Activated effector memory CD4-positive, alpha-beta T cell treated with Interleukin-2 at 50 U/mL for 16 hours (primary cell): Measurements from ENCODE around the gene RDM1.
"Not testable (repeated sequence)": the region's sequence is repeated elsewhere in the genome, so short reads cannot be mapped to it uniquely, and the experiment has no call there.

Experiments
- DNase-seq: peaks from one replicate; pipeline ENCODE4 v3.0.0-alpha.2; 2020

Gene RDM1

DNA sequence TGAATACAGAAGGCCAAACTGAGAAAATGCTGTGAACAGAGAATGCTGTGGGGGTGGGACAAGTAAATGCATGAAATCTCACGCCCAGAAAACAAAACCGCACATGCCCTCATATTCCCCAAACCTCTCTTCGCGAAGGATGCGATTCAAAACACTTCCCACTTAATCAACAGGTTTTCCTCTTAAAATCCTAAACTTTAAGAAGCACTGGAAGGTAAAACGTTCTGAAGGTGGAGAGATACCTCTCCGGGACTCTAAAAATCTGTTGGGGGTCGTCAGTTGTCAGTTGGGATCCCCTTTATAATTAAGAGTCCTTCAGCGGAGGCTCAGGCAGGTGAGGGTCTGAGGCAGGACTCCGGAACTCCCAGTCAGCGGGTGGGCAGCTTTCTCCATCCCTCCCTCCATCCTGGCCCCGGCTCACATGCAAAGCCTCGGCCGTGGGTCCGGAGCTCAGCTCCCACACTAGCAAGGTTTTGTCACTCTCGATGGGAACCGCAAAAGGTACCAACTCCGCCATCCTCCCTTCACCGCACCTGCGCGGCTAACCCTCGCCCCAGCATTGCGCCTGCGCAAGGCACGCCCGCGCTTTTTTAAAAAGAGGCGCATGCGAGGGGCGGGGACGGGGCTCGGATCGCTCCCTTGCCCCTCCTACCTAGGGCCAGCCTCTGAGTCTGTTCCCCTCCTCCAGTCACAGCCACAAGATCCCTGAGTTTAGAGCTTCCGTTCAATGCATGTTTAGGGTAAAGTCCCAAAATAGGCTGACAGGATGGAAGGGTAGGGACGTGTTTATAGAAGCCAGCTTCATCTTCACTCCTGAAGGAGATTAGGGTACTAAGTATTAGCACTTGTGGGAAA, at the start of gene RDM1:
RDM1 (minus strand) TSS at position 563 of the 855 bp plus-strand sequence; CDS start at position 517, 46 bp downstream.
- DNase-seq = peak; percentile 72

GRCh38 chr17:35978346-35978745, 47.8 kb upstream of the RDM1 start:
- no peak for DNase-seq

DNA sequence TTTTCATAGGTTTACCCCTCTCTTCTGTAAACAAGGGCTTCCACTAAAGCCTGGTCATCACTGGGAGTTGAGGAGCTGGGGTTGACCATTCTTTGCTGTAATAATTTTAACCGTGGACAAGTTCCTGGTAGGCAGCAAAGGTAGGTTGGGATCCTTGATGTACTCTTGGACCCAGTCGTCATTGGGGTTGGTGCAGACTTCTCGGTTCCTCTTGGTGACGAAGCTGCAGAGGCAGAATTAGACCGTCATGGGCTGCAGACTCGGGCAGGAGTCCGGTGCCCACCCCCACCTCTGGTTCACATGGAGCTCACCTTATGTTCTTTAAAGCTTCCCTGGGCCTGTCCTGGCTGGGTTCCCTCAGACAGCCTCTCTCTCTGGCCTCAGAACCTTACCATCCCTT, 46.9 kb upstream of the RDM1 start:
- no peak for DNase-seq

GRCh38 chr17:35973333-35974260, 43.0 kb upstream of the RDM1 start:
- no peak for DNase-seq

- DNase-seq = no peak
Measured at GRCh38 chr17:35972945-35973332, 42.4 kb upstream of the RDM1 start.

DNA sequence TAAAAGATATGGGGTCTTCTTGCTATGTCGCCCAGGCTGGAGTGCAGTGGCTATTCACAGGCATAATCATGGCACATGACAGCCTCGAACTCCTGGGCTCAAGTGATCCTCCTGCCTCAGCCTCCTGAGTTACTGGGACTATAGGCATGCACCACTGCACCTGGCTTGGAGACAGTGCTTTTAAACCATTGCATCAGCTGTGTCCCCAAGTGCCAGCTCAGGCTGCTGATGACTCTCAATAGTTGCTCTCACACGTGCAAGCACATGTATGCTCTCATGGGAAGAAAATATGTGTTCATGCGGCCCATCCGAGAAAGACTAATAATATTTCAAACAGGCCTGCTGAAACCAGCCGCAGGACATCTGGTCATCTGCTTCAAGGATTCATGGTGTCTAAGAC, 42.0 kb upstream of the RDM1 start:
- no peak for DNase-seq

- DNase-seq = no peak
Measured at GRCh38 chr17:35972066-35972465, 41.5 kb upstream of the RDM1 start.

GRCh38 chr17:35969558-35970380, 39.2 kb upstream of the RDM1 start:
- peak; percentile 38 for DNase-seq

- DNase-seq = no peak
Measured at GRCh38 chr17:35968520-35969054, 38.0 kb upstream of the RDM1 start.

- DNase-seq = no peak
Measured at GRCh38 chr17:35965272-35965671, 34.7 kb upstream of the RDM1 start.

DNA sequence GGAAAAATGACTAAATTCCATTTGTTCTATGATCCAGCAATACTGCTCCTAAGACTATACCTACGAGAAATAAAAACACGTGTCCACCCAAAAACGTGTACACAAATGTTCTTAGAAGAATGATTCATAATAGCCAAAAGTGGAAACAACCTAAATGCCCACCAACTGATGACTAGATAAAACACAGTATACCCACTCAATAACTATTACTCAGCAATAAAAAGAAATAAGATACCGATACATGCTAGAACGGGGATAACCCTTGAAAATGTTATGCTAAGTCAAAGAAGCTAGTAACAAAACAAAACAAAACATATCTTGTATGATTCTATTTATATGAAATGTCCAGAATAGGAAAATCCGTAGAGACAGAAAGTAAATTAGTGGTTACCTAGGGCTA, 33.1 kb upstream of the RDM1 start:
- DNase-seq = no peak

DNA sequence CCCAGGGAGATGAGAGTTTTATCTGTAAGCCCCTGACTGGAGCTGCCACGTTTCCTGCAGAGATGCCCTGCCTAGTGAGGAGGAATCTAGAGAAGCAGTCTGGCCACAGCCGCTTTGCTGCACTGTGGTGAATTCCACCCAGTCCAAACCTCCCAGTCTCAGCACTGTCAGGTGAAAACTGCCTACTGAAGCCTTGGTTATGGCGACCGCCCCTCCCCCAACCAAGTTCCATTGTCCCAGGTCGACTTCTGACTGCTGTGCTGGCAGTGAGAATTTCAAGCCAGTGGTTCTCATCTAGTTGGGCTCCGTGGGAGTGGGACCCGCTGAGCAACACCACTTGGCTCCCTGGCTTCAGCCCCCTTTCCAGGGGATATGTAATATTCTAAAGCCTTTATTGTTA, 23.1 kb upstream of the RDM1 start:
- DNase-seq = no peak

DNA sequence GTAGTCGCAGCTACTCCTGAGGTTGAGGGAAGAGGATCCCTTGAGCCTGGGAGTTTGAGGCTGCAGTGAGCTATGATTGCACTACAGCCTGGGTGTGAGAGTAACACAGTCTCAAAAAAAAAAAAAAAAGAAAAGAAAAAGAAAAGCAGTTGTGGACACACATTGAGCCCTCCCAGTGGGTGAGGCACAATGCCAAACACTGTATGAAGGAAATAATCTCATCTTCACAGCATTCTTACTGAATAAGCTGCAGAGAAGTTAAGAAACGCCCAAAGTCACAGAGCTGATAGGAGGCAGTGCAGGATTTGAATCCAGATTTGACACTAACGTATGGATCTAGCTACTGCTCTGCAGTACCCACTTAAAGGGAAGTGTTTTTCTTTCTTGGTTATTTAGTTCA, 18.8 kb upstream of the RDM1 start:
- no peak for DNase-seq

GRCh38 chr17:35948092-35948491, 17.5 kb upstream of the RDM1 start:
- DNase-seq = no peak

DNA sequence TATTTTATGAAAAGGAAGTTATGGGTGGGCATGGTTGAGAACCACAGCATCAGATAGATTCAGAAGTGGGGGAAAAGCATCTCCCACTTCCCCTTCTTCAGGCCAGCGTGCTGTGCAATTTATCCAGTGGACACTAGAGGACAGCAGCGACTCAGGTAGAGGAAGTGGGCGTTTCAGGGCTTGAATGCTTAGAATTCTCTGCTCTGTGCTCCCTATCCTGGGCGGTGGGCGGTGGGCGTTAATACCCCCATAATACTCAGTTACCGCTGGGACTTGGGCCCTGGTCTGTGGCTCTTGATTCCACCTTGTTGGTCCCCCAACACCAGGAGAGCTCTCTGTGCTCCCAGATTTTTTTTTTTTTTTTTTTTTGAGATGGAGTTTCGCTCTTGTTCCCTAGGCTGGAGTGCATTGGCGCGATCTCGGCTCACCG, 16.6 kb upstream of the RDM1 start:
- DNase-seq = peak; percentile 23

- no peak for DNase-seq
Measured at GRCh38 chr17:35944151-35944550, 13.6 kb upstream of the RDM1 start.

GRCh38 chr17:35943537-35943936, 13.0 kb upstream of the RDM1 start, which contains the start of gene LYZL6:
Gene LYZL6, minus strand, starts transcription at chr17:35943713. Its CDS starts 4,357 bp downstream, at chr17:35939356.
- DNase-seq = no peak

- no peak for DNase-seq
Measured at GRCh38 chr17:35942588-35943186, 12.1 kb upstream of the RDM1 start.

DNA sequence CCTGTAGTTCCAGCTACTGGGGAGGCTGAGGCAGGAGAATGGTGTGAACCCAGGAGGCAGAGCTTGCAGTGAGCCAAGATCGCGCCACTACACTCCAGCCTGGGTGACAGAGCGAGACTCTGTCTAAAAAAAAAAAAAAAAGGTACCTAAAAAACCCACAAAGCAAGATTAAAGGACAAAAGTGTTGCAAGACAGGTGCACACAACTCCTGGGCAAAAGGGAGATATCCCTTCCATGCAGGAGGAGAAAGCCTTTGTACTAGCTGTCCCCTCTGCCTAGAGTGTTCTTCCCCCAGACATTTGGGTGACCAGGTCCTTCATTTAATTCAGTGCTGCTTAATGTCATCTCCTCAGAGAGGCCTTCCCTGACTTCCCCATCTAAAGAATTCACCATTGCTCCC, 7.9 kb upstream of the RDM1 start:
- not testable (repeated sequence) for DNase-seq

DNA sequence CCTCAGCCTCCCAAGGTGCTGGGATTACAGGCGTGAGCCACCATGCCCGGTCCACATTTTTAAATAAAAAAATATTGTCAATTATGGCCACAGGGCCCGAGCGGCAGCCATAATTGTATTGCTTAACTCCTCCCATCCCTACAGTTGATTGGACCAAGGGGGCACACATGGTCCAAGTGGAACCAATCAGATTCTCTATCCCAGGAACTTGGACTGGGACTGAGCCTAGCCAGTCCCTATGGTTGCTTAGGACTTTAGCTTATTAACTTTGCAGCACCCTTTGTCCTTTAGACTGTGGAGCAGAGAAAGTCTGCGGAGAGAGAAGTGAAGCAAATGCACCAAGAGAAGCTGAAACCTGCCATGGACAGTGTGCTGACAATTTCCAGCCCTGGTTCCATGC, 5.5 kb upstream of the RDM1 start:
- DNase-seq = no peak

DNA sequence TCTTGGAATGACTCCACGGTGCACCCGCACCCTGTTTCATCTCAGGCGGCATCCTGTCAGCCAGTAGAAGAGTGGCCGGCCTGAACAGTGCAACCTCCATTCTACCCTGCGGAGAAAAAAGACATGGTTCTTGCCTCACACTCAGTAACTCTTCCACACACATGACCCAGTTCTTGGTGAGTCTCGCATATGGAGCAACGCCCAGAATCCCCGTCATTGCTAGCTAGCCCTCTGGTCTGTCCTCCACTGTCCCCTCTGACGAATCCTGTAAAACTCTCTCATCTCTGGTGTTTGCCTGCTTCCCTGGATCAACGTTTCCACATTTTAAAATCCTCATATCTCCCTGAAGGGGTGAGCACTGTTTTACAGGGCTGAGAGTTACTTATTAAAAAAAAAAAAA, 4.2 kb upstream of the RDM1 start:
- no peak for DNase-seq

DNA sequence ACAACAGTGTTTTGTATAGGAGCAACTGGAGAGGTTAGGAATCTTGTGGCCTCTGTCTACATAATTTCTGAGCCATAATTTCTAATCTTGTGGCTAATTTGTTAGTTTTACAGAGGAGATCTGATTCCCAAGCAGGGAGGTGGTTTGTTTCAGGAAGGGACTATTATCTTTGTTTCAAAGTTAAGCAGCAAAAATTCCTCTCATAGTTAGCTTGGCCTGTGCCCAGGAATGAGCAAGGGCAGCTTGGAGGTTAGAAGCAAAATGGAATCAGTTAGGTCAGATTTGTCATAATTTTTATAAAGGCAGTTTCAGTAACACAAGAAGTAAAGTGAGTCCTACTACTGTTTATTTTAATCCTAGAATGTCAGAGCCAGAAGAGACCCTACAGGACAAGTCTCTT, 2.0 kb upstream of the RDM1 start:
- no peak for DNase-seq
